A172 (cell line): ENCODE data around the gene ZNF296. TPM values are rescaled to one million over a fixed set of nuclear protein-coding genes. Genes with fewer than 3 reads are reported as not detected.

ENCODE experiments used
- DNase-seq: peaks from one replicate; pipeline ENCODE4 v3.0.0-alpha.2; 2015; ENCODE audit warnings: low spot score
- total RNA-seq: library from RNA; depleted of rRNA; stranded (reverse); fragments of >200 nt; shearing (Covaris generic); gene quantifications from 2 replicates; pipeline ENCODE4 v1.2.3, GENCODE V29; 2014

Gene ZNF296
- total RNA-seq, 1 experiment from 2014 or later: not detected

GRCh38 chr19:45087531-45087930 is 11.3 kb upstream of the ZNF296 start:
- no peak for DNase-seq

GRCh38 chr19:45086480-45086879 is 10.2 kb upstream of the ZNF296 start:
- DNase-seq: no peak

- no peak for DNase-seq
These were observed 5.9 kb upstream of the ZNF296 start for GRCh38 chr19:45082170-45082569.

- no peak for DNase-seq
These were observed 3.7 kb upstream of the ZNF296 start for GRCh38 chr19:45079911-45080370.

GRCh38 chr19:45079063-45079910 is 3.0 kb upstream of the ZNF296 start, which contains the start of gene GEMIN7:
Gene GEMIN7, plus strand, starts transcription at chr19:45079260. Its CDS starts 10,855 bp downstream, at chr19:45090115.
- peak; percentile 34 for DNase-seq

GRCh38 chr19:45078390-45079062 is 2.2 kb upstream of the ZNF296 start:
- DNase-seq: no peak

GRCh38 chr19:45076851-45077730 is 813 bp upstream of the ZNF296 start:
- DNase-seq: no peak

- DNase-seq: no peak
These were observed 813 bp downstream of the ZNF296 start for GRCh38 chr19:45075301-45076028.

GRCh38 chr19:45074744-45075300 is 1.5 kb downstream of the ZNF296 start:
- DNase-seq: no peak

- DNase-seq: no peak
These were observed 4.1 kb downstream of the ZNF296 start for GRCh38 chr19:45071969-45072790.

- no peak for DNase-seq
These were observed 4.7 kb downstream of the ZNF296 start for GRCh38 chr19:45071545-45071938.

- no peak for DNase-seq
These were observed 5.3 kb downstream of the ZNF296 start for GRCh38 chr19:45070861-45071544.

- no peak for DNase-seq
These were observed 6.1 kb downstream of the ZNF296 start for GRCh38 chr19:45070214-45070613.

- DNase-seq: peak; percentile 8
These were observed 7.2 kb downstream of the ZNF296 start for GRCh38 chr19:45069056-45069455.

GRCh38 chr19:45068041-45068440 is 8.2 kb downstream of the ZNF296 start:
- DNase-seq: no peak

- no peak for DNase-seq
These were observed 9.2 kb downstream of the ZNF296 start for GRCh38 chr19:45066921-45067661.

- DNase-seq: no peak
These were observed 12.2 kb downstream of the ZNF296 start for GRCh38 chr19:45063851-45064801.

GRCh38 chr19:45061965-45062364 is 14.3 kb downstream of the ZNF296 start:
- DNase-seq: no peak
